NB4 (cell line): Measurements from ENCODE around the gene YPEL1.

ENCODE experiments used
- MYC ChIP-seq: IDR thresholded peaks from 2 replicates; pipeline ENCODE4 v1.6.1; 2011; ENCODE audit warnings: low read depth, low read length
- POLR2A ChIP-seq: IDR thresholded peaks from 2 replicates; pipeline ENCODE4 v1.6.1; 2011; ENCODE audit warnings: mild to moderate bottlenecking; ENCODE audit not compliant: insufficient read length; ENCODE audit errors: extremely low read depth
- TF ChIP-seq, protein P1 (sequence below): IDR thresholded peaks from one replicate; pipeline ENCODE4 v1.5.1; 2012; ENCODE audit warnings: low read depth, low read length
- TF ChIP-seq, protein P2 (sequence below): IDR thresholded peaks from 2 replicates; pipeline ENCODE4 v1.6.1; 2011; ENCODE audit warnings: low read depth, low read length

DNA sequence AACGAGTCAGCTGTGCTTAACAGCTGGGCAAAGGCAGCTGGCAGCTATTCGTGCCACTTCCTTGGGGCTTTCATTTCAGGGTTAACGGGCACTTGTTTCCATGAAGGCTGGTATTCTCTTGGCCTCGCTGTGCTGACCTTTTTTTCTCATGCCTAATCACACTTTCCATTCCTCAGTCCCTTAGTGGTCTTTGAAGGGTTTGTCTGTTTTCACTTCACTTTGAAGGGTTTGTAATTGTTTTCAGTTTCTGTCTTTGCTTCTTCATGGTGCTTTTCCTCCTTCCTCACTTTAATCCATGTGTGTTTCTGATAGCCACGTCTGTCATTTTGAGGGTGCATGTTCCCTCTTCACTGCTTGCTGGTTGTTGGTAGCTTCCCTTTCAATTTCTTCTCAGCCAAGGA is 45.2 kb downstream of the YPEL1 start:
- TF ChIP-seq, protein P1, sequence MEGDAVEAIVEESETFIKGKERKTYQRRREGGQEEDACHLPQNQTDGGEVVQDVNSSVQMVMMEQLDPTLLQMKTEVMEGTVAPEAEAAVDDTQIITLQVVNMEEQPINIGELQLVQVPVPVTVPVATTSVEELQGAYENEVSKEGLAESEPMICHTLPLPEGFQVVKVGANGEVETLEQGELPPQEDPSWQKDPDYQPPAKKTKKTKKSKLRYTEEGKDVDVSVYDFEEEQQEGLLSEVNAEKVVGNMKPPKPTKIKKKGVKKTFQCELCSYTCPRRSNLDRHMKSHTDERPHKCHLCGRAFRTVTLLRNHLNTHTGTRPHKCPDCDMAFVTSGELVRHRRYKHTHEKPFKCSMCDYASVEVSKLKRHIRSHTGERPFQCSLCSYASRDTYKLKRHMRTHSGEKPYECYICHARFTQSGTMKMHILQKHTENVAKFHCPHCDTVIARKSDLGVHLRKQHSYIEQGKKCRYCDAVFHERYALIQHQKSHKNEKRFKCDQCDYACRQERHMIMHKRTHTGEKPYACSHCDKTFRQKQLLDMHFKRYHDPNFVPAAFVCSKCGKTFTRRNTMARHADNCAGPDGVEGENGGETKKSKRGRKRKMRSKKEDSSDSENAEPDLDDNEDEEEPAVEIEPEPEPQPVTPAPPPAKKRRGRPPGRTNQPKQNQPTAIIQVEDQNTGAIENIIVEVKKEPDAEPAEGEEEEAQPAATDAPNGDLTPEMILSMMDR = no peak
- TF ChIP-seq POLR2A (no peak), MYC (no peak)
- TF ChIP-seq, protein P2, sequence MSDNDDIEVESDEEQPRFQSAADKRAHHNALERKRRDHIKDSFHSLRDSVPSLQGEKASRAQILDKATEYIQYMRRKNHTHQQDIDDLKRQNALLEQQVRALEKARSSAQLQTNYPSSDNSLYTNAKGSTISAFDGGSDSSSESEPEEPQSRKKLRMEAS = no peak
